Left lung (tissue), 10 donors: ENCODE measurements around the gene FGF12. TPM values are rescaled to one million over a fixed set of nuclear protein-coding genes. Genes with fewer than 3 reads are reported as not detected.

ENCODE experiments used
- ATAC-seq: fragments of 200-7000 bp; cut with Tn5 transposase; one replicate; pipeline ENCODE4 v1.9.1; 2020; ENCODE audit warnings: moderate library complexity
- DNase-seq, 4 donors: peaks; one replicate each; pipeline ENCODE4 v3.0.0-alpha.2; 2013 to 2020
- H3K27ac ChIP-seq, 2 donors: fragments of 200-600 bp; sonication (generic) in 1 of 2; one replicate each; pipeline versions ENCODE4 v1.5.0 to v1.8.0; 2020 to 2021
- H3K27me3 ChIP-seq, 2 donors: fragments of 200-600 bp; sonication (generic) in 1 of 2; one replicate each; pipeline versions ENCODE4 v1.5.0 to v1.8.0; 2020 to 2021
- H3K36me3 ChIP-seq, 2 donors: fragments of 200-600 bp; sonication (generic) in 1 of 2; one replicate each; pipeline versions ENCODE4 v1.5.0 to v1.8.0; 2020 to 2021
- H3K4me1 ChIP-seq, 2 donors: fragments of 200-600 bp; one replicate each; pipeline ENCODE4 v1.8.0; 2021
- H3K4me3 ChIP-seq, 2 donors: fragments of 200-600 bp; sonication (generic) in 1 of 2; one replicate each; pipeline versions ENCODE4 v1.5.0 to v1.8.0; 2020 to 2021; ENCODE audit warnings: mild to moderate bottlenecking in 1 of 2
- H3K9me3 ChIP-seq, 2 donors: fragments of 200-600 bp; sonication (generic) in 1 of 2; one replicate each; pipeline versions ENCODE4 v1.5.0 to v1.8.0; 2020 to 2021
- CTCF ChIP-seq, 2 donors: fragments of 200-600 bp; sonication (generic) in 1 of 2; IDR thresholded peaks; one replicate each; pipeline versions ENCODE4 v1.5.0 to v1.8.0; 2021; ENCODE audit warnings: antibody characterized with exemption in 2 of 2
- intact Hi-C, 2 donors: fragments of 100-400 bp; cut with DNase I; formaldehyde crosslinking; loops; one replicate each; pipeline versions ENCODE4 v1.11.2 to v1.14.2; 2022
- polyA plus RNA-seq, 6 donors: library from polyadenylated mRNA; unstranded; fragments of 120-200 nt; gene quantifications; one replicate each; pipeline ENCODE4 v1.2.1, GENCODE V29; 2013; ENCODE audit not compliant: insufficient read length in 6 of 6
- total RNA-seq, 2 donors: library from RNA; stranded (reverse); fragmentation: NEBNext Ultra II Directional; extraction: Animal tissue kit (Norgen Biotek cat#: 25700); gene quantifications; one replicate each; pipeline ENCODE4 v1.2.1, GENCODE V29; 2021
- donor health status: DM: no; HTN: yes; CAD: no.
- donor health status: DM: no; HTN: no; CAD: no.

The FGF12 gene
- total and polyA plus RNA-seq, 8 donors: 1.0 to 10.2 (median 4.7) TPM

- TF ChIP-seq CTCF (IDR thresholded peaks at IDR 0.05): no peak
- Histone ChIP-seq H3K9me3 (peaks cover 0 to 12% of the 10 kb centered on the region in 2 donors), H3K27me3 (no peaks in the 10 kb centered on the region), H3K4me3 (no peak overlapping the region), H3K4me1 (no peaks in the 10 kb centered on the region), H3K27ac (no peak overlapping the region), H3K36me3 (no peaks in the 10 kb centered on the region)
- DNase-seq (no peak), ATAC-seq (no peak)
- intact Hi-C loops: no loop called here
Measured at GRCh38 chr3:192685801-192686200, 41.5 kb downstream of the FGF12 start.

GRCh38 chr3:192684151-192684550 lies 43.2 kb downstream of the FGF12 start:
- intact Hi-C loops: no loop called here
- H3K4me3 ChIP-seq: no peak overlapping the region
- ATAC-seq (no peak), DNase-seq (no peak)
- no peaks in the 10 kb centered on the region for H3K36me3 ChIP-seq
- H3K9me3 ChIP-seq: peaks cover 0 to 4% of the 10 kb centered on the region in 2 donors
- H3K27ac ChIP-seq: no peak overlapping the region
- no peak for TF ChIP-seq CTCF (IDR thresholded peaks at IDR 0.05)
- no peaks in the 10 kb centered on the region for H3K27me3 ChIP-seq
- no peaks in the 10 kb centered on the region for H3K4me1 ChIP-seq

GRCh38 chr3:192675958-192676649 lies 51.2 kb downstream of the FGF12 start:
- H3K9me3 ChIP-seq: no peaks in the 10 kb centered on the region
- no peak for TF ChIP-seq CTCF (IDR thresholded peaks at IDR 0.05)
- DNase-seq: no peak
- no peaks in the 10 kb centered on the region for H3K4me1 ChIP-seq
- no peaks in the 10 kb centered on the region for H3K36me3 ChIP-seq
- no peak overlapping the region for H3K4me3 ChIP-seq
- no peak for ATAC-seq
- H3K27me3 ChIP-seq: no peaks in the 10 kb centered on the region
- intact Hi-C loops: no loop called here
- H3K27ac ChIP-seq: no peak overlapping the region

- ATAC-seq: no peak
- DNase-seq: no peak
- H3K27me3 ChIP-seq: no peaks in the 10 kb centered on the region
- H3K4me1 ChIP-seq: no peaks in the 10 kb centered on the region
- no peak overlapping the region for H3K27ac ChIP-seq
- no peak for TF ChIP-seq CTCF (IDR thresholded peaks at IDR 0.05)
- no peaks in the 10 kb centered on the region for H3K9me3 ChIP-seq
- intact Hi-C loops: no loop called here
- no peaks in the 10 kb centered on the region for H3K36me3 ChIP-seq
- H3K4me3 ChIP-seq: no peak overlapping the region
Measured at GRCh38 chr3:192655628-192656027, 71.7 kb downstream of the FGF12 start.

GRCh38 chr3:192655040-192655439 lies 72.3 kb downstream of the FGF12 start:
- H3K27ac ChIP-seq: no peak overlapping the region
- ATAC-seq (no peak), DNase-seq (no peak)
- intact Hi-C loops: no loop called here
- no peaks in the 10 kb centered on the region for H3K9me3 ChIP-seq
- TF ChIP-seq CTCF (IDR thresholded peaks at IDR 0.05): no peak
- H3K4me1 ChIP-seq: no peaks in the 10 kb centered on the region
- no peak overlapping the region for H3K4me3 ChIP-seq
- H3K27me3 ChIP-seq: no peaks in the 10 kb centered on the region
- H3K36me3 ChIP-seq: no peaks in the 10 kb centered on the region
